D721Med (cell line): Measurements from ENCODE around the gene SECTM1.

Experiments used
- DNase-seq: peaks from one replicate; pipeline ENCODE4 v3.0.0; 2011; ENCODE audit warnings: low spot score; ENCODE audit not compliant: insufficient read length
- FAIRE-seq: peaks from 2 replicates; lab custom pipeline; 2011; peaks lifted over from hg19 to GRCh38; lab: Jason Lieb, UNC
- TF ChIP-seq, protein P1 (sequence below): IDR thresholded peaks from 2 replicates; pipeline ENCODE4 v1.5.1; 2012; ENCODE audit warnings: mild to moderate bottlenecking, control low read depth; ENCODE audit not compliant: insufficient read depth; ENCODE audit errors: missing control alignments

Gene SECTM1

DNA sequence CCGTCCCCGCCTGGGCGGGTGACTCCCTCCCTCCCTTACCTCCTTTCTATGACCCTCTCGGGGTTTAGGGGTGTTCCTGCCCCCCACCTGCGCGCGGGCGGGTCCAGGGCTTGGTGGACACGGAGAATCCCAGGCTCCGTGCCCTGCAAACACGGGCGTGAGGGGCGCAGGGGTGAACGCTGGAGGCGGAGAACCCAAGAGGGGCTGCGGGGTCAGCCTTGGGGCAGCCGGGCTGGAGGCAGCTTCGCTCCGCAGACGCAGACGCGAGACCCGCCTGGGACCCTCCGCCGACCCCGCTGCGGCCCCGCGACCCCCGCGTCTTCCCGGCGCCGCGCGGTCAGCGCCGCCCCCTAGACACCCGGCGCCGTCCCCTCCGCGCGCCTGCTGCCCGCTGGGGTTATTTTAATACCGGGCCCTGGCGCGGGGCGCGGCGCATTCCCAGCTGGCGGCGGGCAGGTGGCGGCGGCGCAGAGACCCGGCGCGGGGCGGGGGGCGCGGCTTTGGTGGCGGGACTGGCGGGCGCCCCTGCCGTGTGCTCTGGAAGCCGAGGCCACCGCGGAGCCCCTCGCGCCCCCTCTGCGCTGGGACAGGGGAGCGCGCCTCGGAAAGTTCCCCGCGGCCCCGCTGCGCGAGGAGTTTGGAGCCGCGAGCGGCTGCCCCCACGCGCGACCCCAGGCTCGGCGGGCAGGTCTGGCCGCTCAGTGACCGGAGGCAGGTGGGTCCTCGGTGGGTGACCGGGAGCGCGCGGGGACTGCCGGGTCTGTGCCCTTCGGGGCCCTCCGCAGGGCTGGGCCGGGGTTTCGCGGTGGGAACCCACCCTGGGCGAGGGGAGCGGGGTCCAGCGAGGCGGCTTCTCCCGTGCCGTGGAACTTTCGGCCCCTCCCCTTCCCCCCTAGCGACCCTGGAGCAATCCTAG lies 38.0 kb upstream of the SECTM1 start, which contains the start of gene UTS2R:
Gene UTS2R (plus strand): TSS at position 433 of the 916 bp plus-strand sequence. CDS start 2,560 bp downstream, outside the sequence.
- TF ChIP-seq, protein P1, sequence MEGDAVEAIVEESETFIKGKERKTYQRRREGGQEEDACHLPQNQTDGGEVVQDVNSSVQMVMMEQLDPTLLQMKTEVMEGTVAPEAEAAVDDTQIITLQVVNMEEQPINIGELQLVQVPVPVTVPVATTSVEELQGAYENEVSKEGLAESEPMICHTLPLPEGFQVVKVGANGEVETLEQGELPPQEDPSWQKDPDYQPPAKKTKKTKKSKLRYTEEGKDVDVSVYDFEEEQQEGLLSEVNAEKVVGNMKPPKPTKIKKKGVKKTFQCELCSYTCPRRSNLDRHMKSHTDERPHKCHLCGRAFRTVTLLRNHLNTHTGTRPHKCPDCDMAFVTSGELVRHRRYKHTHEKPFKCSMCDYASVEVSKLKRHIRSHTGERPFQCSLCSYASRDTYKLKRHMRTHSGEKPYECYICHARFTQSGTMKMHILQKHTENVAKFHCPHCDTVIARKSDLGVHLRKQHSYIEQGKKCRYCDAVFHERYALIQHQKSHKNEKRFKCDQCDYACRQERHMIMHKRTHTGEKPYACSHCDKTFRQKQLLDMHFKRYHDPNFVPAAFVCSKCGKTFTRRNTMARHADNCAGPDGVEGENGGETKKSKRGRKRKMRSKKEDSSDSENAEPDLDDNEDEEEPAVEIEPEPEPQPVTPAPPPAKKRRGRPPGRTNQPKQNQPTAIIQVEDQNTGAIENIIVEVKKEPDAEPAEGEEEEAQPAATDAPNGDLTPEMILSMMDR: no peak

DNA sequence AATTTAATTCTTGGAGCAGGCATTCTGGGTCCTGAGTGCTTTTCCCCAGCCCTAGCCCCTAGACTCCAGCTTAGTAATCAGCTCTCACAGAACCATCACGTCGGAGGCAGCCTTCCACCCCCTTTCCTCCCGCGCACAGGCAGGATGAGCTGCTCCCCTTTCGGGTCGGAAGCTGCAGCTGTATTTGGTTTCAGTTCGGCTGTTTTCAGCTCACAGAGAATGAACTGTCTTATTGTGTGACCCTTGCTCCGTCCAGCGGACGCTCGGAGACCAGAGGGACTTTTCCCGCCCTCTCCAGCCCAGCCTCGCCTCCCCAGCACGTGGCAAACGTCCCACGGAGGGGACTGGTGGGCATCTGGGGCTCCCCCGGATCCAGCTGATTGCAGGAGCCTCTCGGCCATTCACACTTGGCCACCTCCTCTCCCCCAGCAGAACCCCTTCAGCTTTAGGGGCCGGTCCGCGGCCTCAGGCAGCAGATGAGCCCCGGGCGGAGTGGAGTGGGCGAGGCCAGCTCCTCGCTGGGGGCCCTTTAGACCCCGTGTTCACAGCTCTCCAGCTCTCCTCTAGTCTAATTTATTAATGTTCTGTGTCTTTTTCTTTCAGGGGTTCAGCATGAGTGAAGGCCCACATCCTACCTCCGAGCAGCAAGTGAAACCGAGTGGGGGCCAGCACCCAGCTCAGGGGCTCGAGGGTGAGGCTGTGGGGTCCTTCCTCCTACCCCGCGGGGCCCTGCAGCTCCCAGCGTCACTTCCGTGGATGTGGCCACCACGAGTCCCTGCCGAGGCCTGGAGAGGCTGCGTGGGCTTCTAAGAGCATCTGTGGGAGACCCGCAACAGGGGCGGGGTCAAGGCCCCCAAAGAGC lies 37.1 kb upstream of the SECTM1 start:
- no peak for FAIRE-seq

More for the DNA sequence above, 38.0 kb upstream of the SECTM1 start, which contains the start of gene UTS2R:
- DNase-seq: no peak
- FAIRE-seq: no peak

DNA sequence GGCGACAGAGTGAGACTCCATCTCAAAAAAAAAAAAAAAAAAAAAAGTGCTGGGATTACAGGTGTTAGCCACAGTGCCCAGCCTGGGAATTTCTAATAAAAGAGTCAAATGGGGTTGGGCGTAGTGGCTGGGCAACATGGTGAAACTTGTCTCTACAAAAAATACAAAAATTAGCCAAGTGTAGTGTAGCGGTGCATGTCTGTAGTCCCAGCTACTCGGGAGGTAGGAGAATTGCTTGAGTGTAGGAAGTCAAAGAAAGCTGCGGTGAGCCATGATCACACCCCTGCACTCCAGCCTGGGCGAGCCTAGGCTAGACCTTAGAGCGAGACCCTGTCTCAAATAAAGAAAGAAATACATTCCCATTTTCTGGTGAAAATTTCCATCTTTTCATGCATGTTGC lies 35.6 kb upstream of the SECTM1 start:
- FAIRE-seq (no peak), DNase-seq (no peak)
- TF ChIP-seq, protein P1: no peak

More for the DNA sequence above, 37.1 kb upstream of the SECTM1 start:
- no peak for DNase-seq
- TF ChIP-seq, protein P1: no peak

DNA sequence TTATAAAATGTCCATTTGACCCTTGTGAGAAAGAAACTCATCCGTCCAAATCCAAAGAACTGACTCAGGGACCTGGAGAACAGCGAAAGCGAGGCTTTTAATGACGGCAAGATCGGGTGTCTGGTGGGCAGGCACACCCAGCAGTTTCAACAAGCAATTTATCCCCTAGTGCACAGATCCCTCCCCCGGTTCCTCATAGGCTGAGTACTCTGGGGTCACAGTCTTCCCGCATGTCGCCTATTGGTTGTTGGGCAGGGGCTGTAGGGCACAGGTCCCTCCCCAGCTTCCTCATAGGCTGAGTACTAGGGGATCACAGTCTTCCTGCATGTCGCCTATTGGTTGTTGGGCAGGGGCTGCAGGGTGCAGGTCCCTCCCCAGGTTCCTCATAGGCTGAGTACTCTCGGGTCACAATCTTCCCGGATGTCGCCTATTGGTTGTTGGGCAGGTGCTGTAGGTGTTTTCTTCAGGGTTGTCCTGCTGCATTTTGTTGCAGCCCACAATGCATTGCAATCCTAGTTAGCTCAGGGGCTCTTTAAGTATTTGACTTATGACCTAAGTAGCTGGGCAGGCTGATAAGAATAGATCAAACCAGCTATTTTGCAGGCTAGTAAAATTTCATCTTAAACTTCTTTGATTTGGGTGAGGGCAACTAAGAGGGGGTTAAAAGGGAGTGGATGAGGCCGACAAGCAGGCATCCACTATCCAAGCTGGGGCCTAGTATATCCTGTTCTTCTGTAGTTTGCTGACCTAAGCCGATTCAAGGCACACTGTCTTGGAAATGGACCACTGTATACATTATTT lies 34.4 kb upstream of the SECTM1 start:
- no peak for DNase-seq
- FAIRE-seq: no peak
- TF ChIP-seq, protein P1: no peak

DNA sequence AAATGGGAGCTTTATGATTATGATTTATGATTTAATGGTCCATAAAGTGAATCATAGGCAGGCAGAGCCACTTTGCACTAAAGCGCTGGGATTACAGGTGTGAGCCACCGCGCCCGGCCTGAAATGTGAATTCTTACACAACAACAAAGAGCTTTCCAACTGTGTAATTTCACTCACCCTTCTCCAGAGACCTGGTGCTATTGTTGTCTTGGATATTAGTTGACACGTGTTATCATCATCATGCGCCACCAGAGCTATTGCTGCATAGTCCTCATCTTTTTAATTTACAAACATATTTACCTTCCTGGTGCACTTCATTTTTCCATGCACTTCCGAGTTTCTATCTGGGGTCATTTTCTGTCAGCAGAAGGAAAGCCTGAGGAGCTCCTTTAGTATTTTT lies 33.2 kb upstream of the SECTM1 start:
- FAIRE-seq (no peak), DNase-seq (no peak)
- TF ChIP-seq, protein P1: no peak

DNA sequence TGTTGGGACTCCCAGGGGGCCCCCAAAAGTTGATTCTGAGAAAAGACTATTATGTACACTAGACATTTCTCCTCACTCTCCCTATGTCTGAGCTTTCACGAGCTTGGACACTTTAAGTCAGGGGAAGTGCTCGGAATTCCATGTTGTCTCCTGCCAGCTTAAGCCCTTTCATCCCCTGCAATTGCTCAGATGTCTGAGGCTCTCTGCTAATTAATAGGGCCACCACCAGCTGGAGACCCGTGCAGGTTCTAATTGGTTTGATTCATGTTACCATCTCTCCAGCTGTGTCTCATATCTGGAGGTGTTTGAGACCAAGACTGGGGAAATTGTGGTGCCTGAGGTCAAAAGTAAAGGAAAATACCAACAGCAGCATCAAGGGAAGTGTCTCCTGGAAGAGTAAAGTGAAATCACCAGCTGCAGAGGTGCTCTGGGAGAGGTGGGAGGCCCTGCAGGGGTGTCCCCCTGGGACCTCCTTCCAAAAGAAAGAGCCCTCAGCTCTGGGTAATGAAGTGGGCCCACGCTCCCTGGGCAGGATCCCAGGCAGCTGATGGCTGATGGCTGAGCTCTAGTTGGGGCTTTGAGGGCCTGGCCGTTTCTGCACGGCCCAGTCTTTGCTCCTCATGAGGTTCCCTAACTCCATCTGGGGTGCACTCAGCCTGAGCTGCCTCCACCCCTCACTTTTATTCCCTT lies 32.2 kb upstream of the SECTM1 start:
- TF ChIP-seq, protein P1: no peak
- FAIRE-seq: no peak
- DNase-seq: peak; percentile 61
